ENCODE results near the gene PLCB1. TPM values are rescaled to one million over a fixed set of nuclear protein-coding genes. Genes with fewer than 3 reads are reported as not detected.

Gene PLCB1
- total RNA-seq, 4 donors from 2014 or later, result 7.2 to 28.1 (median 9.6) TPM

GRCh38 chr20:8778387-8778786 is 646.3 kb downstream of the PLCB1 start:
- Histone ChIP-seq H3K27ac (no peak overlapping the region), H3K9me3 (no peaks in the 10 kb centered on the region), H3K4me1 (no peaks in the 10 kb centered on the region), H3K4me3 (no peak overlapping the region), H3K36me3 (no peaks in the 10 kb centered on the region), H3K27me3 (no peaks in the 10 kb centered on the region)
- TF ChIP-seq CTCF (IDR thresholded peaks at IDR 0.05) (no peak), POLR2A (IDR thresholded peaks at IDR 0.05) (no peak)
- no peak for DNase-seq

GRCh38 chr20:8780915-8781314 is 648.8 kb downstream of the PLCB1 start:
- no peak for TF ChIP-seq CTCF (IDR thresholded peaks at IDR 0.05)
- TF ChIP-seq POLR2A (IDR thresholded peaks at IDR 0.05), result no peak
- no peaks in the 10 kb centered on the region for H3K4me1 ChIP-seq

GRCh38 chr20:8782804-8783203 is 650.7 kb downstream of the PLCB1 start:
- Histone ChIP-seq H3K9me3 (no peaks in the 10 kb centered on the region), H3K27ac (no peak overlapping the region), H3K27me3 (no peaks in the 10 kb centered on the region), H3K36me3 (no peaks in the 10 kb centered on the region), H3K4me3 (no peak overlapping the region), H3K4me1 (no peaks in the 10 kb centered on the region)
- TF ChIP-seq CTCF (IDR thresholded peaks at IDR 0.05), result no peak
- no peak for TF ChIP-seq POLR2A (IDR thresholded peaks at IDR 0.05)
- DNase-seq, result no peak

More at GRCh38 chr20:8780915-8781314, 648.8 kb downstream of the PLCB1 start:
- Histone ChIP-seq H3K9me3 (no peaks in the 10 kb centered on the region), H3K27ac (no peak overlapping the region), H3K4me3 (no peak overlapping the region), H3K36me3 (no peaks in the 10 kb centered on the region), H3K27me3 (no peaks in the 10 kb centered on the region)
- DNase-seq, result no peak

- Histone ChIP-seq H3K27me3 (no peaks in the 10 kb centered on the region), H3K4me1 (no peaks in the 10 kb centered on the region), H3K4me3 (no peak overlapping the region), H3K27ac (no peak overlapping the region), H3K36me3 (no peaks in the 10 kb centered on the region), H3K9me3 (no peaks in the 10 kb centered on the region)
- TF ChIP-seq CTCF (IDR thresholded peaks at IDR 0.05), result no peak
- TF ChIP-seq POLR2A (IDR thresholded peaks at IDR 0.05), result no peak
- no peak for DNase-seq
These were observed 651.7 kb downstream of the PLCB1 start for GRCh38 chr20:8783734-8784133.

- H3K27me3 ChIP-seq, result no peaks in the 10 kb centered on the region
- H3K9me3 ChIP-seq, result no peaks in the 10 kb centered on the region
- H3K4me1 ChIP-seq, result no peaks in the 10 kb centered on the region
- TF ChIP-seq POLR2A (IDR thresholded peaks at IDR 0.05) (no peak), CTCF (IDR thresholded peaks at IDR 0.05) (no peak)
- H3K27ac ChIP-seq, result no peak overlapping the region
- no peak for DNase-seq
- no peaks in the 10 kb centered on the region for H3K36me3 ChIP-seq
- H3K4me3 ChIP-seq, result no peak overlapping the region
These were observed 654.3 kb downstream of the PLCB1 start for GRCh38 chr20:8786383-8786782.

- H3K36me3 ChIP-seq, result no peaks in the 10 kb centered on the region
- no peaks in the 10 kb centered on the region for H3K27me3 ChIP-seq
- TF ChIP-seq POLR2A (IDR thresholded peaks at IDR 0.05) (no peak), CTCF (IDR thresholded peaks at IDR 0.05) (no peak)
- no peak for DNase-seq
- H3K4me1 ChIP-seq, result no peaks in the 10 kb centered on the region
- H3K9me3 ChIP-seq, result no peaks in the 10 kb centered on the region
- H3K4me3 ChIP-seq, result no peak overlapping the region
- no peak overlapping the region for H3K27ac ChIP-seq
These were observed 655.0 kb downstream of the PLCB1 start for GRCh38 chr20:8787090-8787489.

Data from Peyer's patch (tissue), 4 donors.